Vagina (tissue), 2 donors: ENCODE measurements around the gene TNFSF15. TPM values are rescaled to one million over a fixed set of nuclear protein-coding genes. Genes with fewer than 3 reads are reported as not detected.

ENCODE experiments used
- DNase-seq, 2 donors: peaks; one replicate each; pipeline ENCODE4 v3.0.0-alpha.2; 2017; ENCODE audit errors: extremely low spot score in 2 of 2
- H3K27ac ChIP-seq: fragments of 200-600 bp; sonication (generic); one replicate; pipeline ENCODE4 v1.5.1; 2019
- H3K27me3 ChIP-seq: fragments of 200-600 bp; sonication (generic); one replicate; pipeline ENCODE4 v1.5.1; 2019
- H3K36me3 ChIP-seq, 2 donors: fragments of 200-600 bp; sonication (generic); one replicate each; pipeline ENCODE4 v1.5.1; 2017 to 2019
- H3K4me1 ChIP-seq: fragments of 200-600 bp; sonication (generic); one replicate; pipeline ENCODE4 v1.5.1; 2019
- H3K4me3 ChIP-seq, 2 donors: fragments of 200-600 bp; sonication (generic); 1 replicate in 1 of 2; 2 replicates in 1 of 2; pipeline ENCODE4 v1.5.1; 2016 to 2019
- H3K9me3 ChIP-seq: fragments of 200-600 bp; sonication (generic); one replicate; pipeline ENCODE4 v1.5.1; 2019
- CTCF ChIP-seq, 3 experiments: fragments of 450-650 bp in 2 of 3; fragments of 200-600 bp in 1 of 3; sonication (generic) in 1 of 3; IDR thresholded peaks; one replicate each; pipeline ENCODE4 v1.5.1; 2017 to 2019; ENCODE audit warnings: antibody characterized with exemption in 3 of 3, mild to moderate bottlenecking in 2 of 3, moderate library complexity in 2 of 3
- POLR2A ChIP-seq, 2 donors: fragments of 450-650 bp; IDR thresholded peaks; one replicate each; pipeline ENCODE4 v1.6.1; 2017; ENCODE audit warnings: antibody characterized with exemption in 2 of 2, mild to moderate bottlenecking in 2 of 2, moderate library complexity in 2 of 2
- POLR2AphosphoS5 ChIP-seq, 2 donors: sonication (generic); formaldehyde crosslinking; IDR thresholded peaks; one replicate each; pipeline ENCODE4 v1.9.0; 2017; ENCODE audit warnings: antibody characterized with exemption in 2 of 2, mild to moderate bottlenecking in 2 of 2, low read depth in 1 of 2; ENCODE audit not compliant: insufficient read depth in 1 of 2
- intact Hi-C: fragments of 100-400 bp; cut with DNase I; formaldehyde crosslinking; loops from one replicate; pipeline ENCODE4 v1.15.1; 2023
- total RNA-seq: library from RNA; depleted of rRNA; stranded (reverse); fragments of >200 nt; gene quantifications from one replicate; pipeline ENCODE4 v1.2.3, GENCODE V29; 2016

Gene TNFSF15
- total RNA-seq, 1 donor from 2014 or later: 0.74 TPM

- no peak for DNase-seq
- H3K27me3 ChIP-seq: no peaks in the 10 kb centered on the region
- no peaks in the 10 kb centered on the region for H3K36me3 ChIP-seq
- H3K27ac ChIP-seq: no peak overlapping the region
- H3K4me3 ChIP-seq: no peak overlapping the region
- no peaks in the 10 kb centered on the region for H3K4me1 ChIP-seq
- intact Hi-C loops: no loop called here
- TF ChIP-seq POLR2A (IDR thresholded peaks at IDR 0.05) (no peak), CTCF (IDR thresholded peaks at IDR 0.05) (no peak), POLR2AphosphoS5 (IDR thresholded peaks at IDR 0.05; ENCODE audit: insufficient read depth in 1 of 2, low read depth in 1 of 2) (no peak)
- H3K9me3 ChIP-seq: no peaks in the 10 kb centered on the region
These were observed 12.3 kb upstream of the TNFSF15 start for GRCh38 chr9:114818178-114818577.

GRCh38 chr9:114813717-114814418, 8.0 kb upstream of the TNFSF15 start:
- no peak overlapping the region for H3K4me3 ChIP-seq
- TF ChIP-seq POLR2A (IDR thresholded peaks at IDR 0.05) (no peak), POLR2AphosphoS5 (IDR thresholded peaks at IDR 0.05; ENCODE audit: insufficient read depth in 1 of 2, low read depth in 1 of 2) (no peak), CTCF (IDR thresholded peaks at IDR 0.05) (no peak)
- H3K27me3 ChIP-seq: no peaks in the 10 kb centered on the region
- intact Hi-C loops: no loop called here
- H3K36me3 ChIP-seq: no peaks in the 10 kb centered on the region
- no peaks in the 10 kb centered on the region for H3K4me1 ChIP-seq
- no peaks in the 10 kb centered on the region for H3K9me3 ChIP-seq
- no peak overlapping the region for H3K27ac ChIP-seq
- no peak for DNase-seq

GRCh38 chr9:114811966-114812636, 6.3 kb upstream of the TNFSF15 start:
- H3K4me3 ChIP-seq: no peak overlapping the region
- no peaks in the 10 kb centered on the region for H3K27me3 ChIP-seq
- no peak overlapping the region for H3K27ac ChIP-seq
- TF ChIP-seq POLR2AphosphoS5 (IDR thresholded peaks at IDR 0.05; ENCODE audit: insufficient read depth in 1 of 2, low read depth in 1 of 2): no peak
- no peak for TF ChIP-seq POLR2A (IDR thresholded peaks at IDR 0.05)
- TF ChIP-seq CTCF (IDR thresholded peaks at IDR 0.05): no peak
- no peaks in the 10 kb centered on the region for H3K4me1 ChIP-seq
- DNase-seq: no peak
- no peaks in the 10 kb centered on the region for H3K9me3 ChIP-seq
- no peaks in the 10 kb centered on the region for H3K36me3 ChIP-seq
- intact Hi-C loops: no loop called here

GRCh38 chr9:114811301-114811700, 5.5 kb upstream of the TNFSF15 start:
- H3K36me3 ChIP-seq: no peaks in the 10 kb centered on the region
- no peak for TF ChIP-seq POLR2A (IDR thresholded peaks at IDR 0.05)
- TF ChIP-seq CTCF (IDR thresholded peaks at IDR 0.05): no peak
- TF ChIP-seq POLR2AphosphoS5 (IDR thresholded peaks at IDR 0.05; ENCODE audit: insufficient read depth in 1 of 2, low read depth in 1 of 2): no peak
- no peaks in the 10 kb centered on the region for H3K27me3 ChIP-seq
- H3K4me3 ChIP-seq: no peak overlapping the region
- H3K4me1 ChIP-seq: no peaks in the 10 kb centered on the region
- no peak overlapping the region for H3K27ac ChIP-seq
- intact Hi-C loops: no loop called here
- no peak for DNase-seq
- no peaks in the 10 kb centered on the region for H3K9me3 ChIP-seq

- H3K36me3 ChIP-seq: no peaks in the 10 kb centered on the region
- H3K27ac ChIP-seq: no peak overlapping the region
- no peak for TF ChIP-seq POLR2AphosphoS5 (IDR thresholded peaks at IDR 0.05; ENCODE audit: insufficient read depth in 1 of 2, low read depth in 1 of 2)
- TF ChIP-seq CTCF (IDR thresholded peaks at IDR 0.05): no peak
- TF ChIP-seq POLR2A (IDR thresholded peaks at IDR 0.05): no peak
- no peaks in the 10 kb centered on the region for H3K27me3 ChIP-seq
- intact Hi-C loops: no loop called here
- DNase-seq: no peak
- no peak overlapping the region for H3K4me3 ChIP-seq
- peaks cover 6% of the 10 kb centered on the region for H3K4me1 ChIP-seq
- H3K9me3 ChIP-seq: no peaks in the 10 kb centered on the region
These were observed 4.8 kb upstream of the TNFSF15 start for GRCh38 chr9:114810614-114811013.
